ENCODE measurements around the gene RAB3GAP1.

DNA sequence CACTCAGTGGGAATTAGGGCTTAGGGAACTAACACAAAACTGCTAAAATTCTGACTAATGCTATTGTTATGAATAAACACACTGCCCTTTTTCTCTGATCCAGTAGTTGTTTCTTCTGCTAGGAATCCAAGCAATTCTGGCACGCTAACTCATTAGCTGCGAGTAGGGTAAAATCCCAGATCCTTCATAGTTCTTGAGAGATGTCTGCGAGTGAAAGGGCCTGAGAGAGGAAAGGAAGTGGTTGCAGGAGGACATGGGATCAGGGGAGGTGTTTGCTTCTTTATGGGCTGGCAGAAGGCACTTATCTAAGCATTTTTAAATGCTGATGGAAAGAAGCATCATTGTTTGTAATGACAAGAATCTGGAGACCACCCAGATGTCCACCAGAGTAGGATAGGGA, 14.3 kb upstream of the RAB3GAP1 start:
- TF ChIP-seq, protein P1, sequence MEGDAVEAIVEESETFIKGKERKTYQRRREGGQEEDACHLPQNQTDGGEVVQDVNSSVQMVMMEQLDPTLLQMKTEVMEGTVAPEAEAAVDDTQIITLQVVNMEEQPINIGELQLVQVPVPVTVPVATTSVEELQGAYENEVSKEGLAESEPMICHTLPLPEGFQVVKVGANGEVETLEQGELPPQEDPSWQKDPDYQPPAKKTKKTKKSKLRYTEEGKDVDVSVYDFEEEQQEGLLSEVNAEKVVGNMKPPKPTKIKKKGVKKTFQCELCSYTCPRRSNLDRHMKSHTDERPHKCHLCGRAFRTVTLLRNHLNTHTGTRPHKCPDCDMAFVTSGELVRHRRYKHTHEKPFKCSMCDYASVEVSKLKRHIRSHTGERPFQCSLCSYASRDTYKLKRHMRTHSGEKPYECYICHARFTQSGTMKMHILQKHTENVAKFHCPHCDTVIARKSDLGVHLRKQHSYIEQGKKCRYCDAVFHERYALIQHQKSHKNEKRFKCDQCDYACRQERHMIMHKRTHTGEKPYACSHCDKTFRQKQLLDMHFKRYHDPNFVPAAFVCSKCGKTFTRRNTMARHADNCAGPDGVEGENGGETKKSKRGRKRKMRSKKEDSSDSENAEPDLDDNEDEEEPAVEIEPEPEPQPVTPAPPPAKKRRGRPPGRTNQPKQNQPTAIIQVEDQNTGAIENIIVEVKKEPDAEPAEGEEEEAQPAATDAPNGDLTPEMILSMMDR (conservative IDR thresholded peaks at IDR 0.05; ENCODE audit: low read depth, low read length), result no peak
- no peak for TF ChIP-seq EZH2 (IDR thresholded peaks at IDR 0.05; ENCODE audit: borderline replicate concordance, low read depth, low read length, poor library complexity, severe bottlenecking)
